SK-N-SH (cell line): ENCODE measurements around the gene ARHGAP23.

Source experiments
- CTCF ChIP-seq: fragments of 200-600 bp; sonication (generic); IDR thresholded peaks from 2 replicates; pipeline ENCODE4 v1.6.1; 2017; ENCODE audit warnings: antibody characterized with exemption, mild to moderate bottlenecking, moderate library complexity
- EP300 ChIP-seq, 2 experiments: IDR thresholded peaks; 2 replicates each; pipeline versions ENCODE4 v1.4.0 to v1.6.1; 2012; ENCODE audit warnings: borderline replicate concordance in 1 of 2, low read depth in 1 of 2, low read length in 1 of 2
- PBX3 ChIP-seq: IDR thresholded peaks from 2 replicates; pipeline ENCODE4; 2012
- SMC3 ChIP-seq: IDR thresholded peaks from 2 replicates; pipeline ENCODE4 v1.6.1; 2012; ENCODE audit warnings: low read depth, low read length, improper control_type of control experiment

- TF ChIP-seq SMC3 (no peak), CTCF (no peak), PBX3 (no peak), EP300 (IDR thresholded peaks at IDR 0.05; ENCODE audit: borderline replicate concordance in 1 of 2, low read depth in 1 of 2, low read length in 1 of 2) (no peak)
These were observed 80.3 kb downstream of the ARHGAP23 start for GRCh38 chr17:38508570-38508950.
